HepG2 (cell line): Measurements from ENCODE around the gene GRIN3B. TPM values are rescaled to one million over a fixed set of nuclear protein-coding genes. Genes with fewer than 3 reads are reported as not detected.
A peak's percentile ranks its signal among the peaks of the same experiment; 100 is the strongest.

Experiments
- ATAC-seq: fragments of 200-7000 bp; cut with Tn5 transposase; 3 replicates; pipeline ENCODE4 v1.9.1; 2020; ENCODE audit warnings: mild to moderate bottlenecking, moderate library complexity
- BruUV-seq: library from RNA; stranded (reverse); fragments of 400-500 nt; replicated peaks from 2 replicates; lab custom pipeline; 2021; lab: Mats Ljungman, UMichigan
- CTCF ChIA-PET: fragments of 300-600 bp; formaldehyde crosslinking; extraction: SDS; loops from one replicate; lab custom pipeline; 2021; ENCODE audit warnings: low total read pairs, inconsistent platforms, low intra/inter-chr PET ratio; lab: Yijun Ruan, JAX
- POLR2A ChIA-PET: fragments of 350-600 bp; sonication (Branson Sonifier 250); formaldehyde crosslinking; loops from one replicate; lab custom pipeline; 2020; ENCODE audit warnings: antibody characterized with exemption, inconsistent platforms; lab: Yijun Ruan, JAX
- DNase-seq: peaks from one replicate; pipeline ENCODE4 v3.0.0-alpha.2; 2015; ENCODE audit warnings: low spot score
- FAIRE-seq: peaks from 3 replicates; lab custom pipeline; 2011; peaks lifted over from hg19 to GRCh38; lab: Jason Lieb, UNC
- H2AFZ ChIP-seq: one replicate; pipeline ENCODE4 v1.6.1; 2011; ENCODE audit warnings: low read length, inconsistent platforms
- H3K27ac ChIP-seq: fragments of 300-600 bp; 3 replicates; pipeline ENCODE4 v1.8.0; 2011; ENCODE audit warnings: mixed run types, mild to moderate bottlenecking, mixed read lengths, low read length, inconsistent platforms; ENCODE audit not compliant: insufficient read depth; ENCODE audit errors: extremely low read length
- H3K27me3 ChIP-seq, 2 experiments: fragments of 200-600 bp in 1 of 2; 2 replicates in 1 of 2; 3 replicates in 1 of 2; pipeline versions ENCODE4 v1.6.0 to v1.8.0; 2011; ENCODE audit warnings: low read length in 2 of 2, mild to moderate bottlenecking in 2 of 2, moderate library complexity in 2 of 2, inconsistent platforms in 1 of 2; ENCODE audit not compliant: insufficient read depth in 2 of 2, control insufficient read depth in 1 of 2
- H3K36me3 ChIP-seq, 2 experiments: fragments of 200-600 bp in 1 of 2; replicated peaks in 1 of 2; 2 replicates in 1 of 2; 3 replicates in 1 of 2; pipeline versions ENCODE4 v1.5.1 to v1.8.0; 2011; ENCODE audit warnings: low read length in 2 of 2, inconsistent platforms in 1 of 2; ENCODE audit not compliant: insufficient read depth in 2 of 2, control insufficient read depth in 1 of 2
- H3K4me1 ChIP-seq: 2 replicates; pipeline ENCODE4 v1.5.1; 2012; ENCODE audit warnings: low read length, inconsistent platforms; ENCODE audit not compliant: insufficient read depth
- H3K4me2 ChIP-seq: 2 replicates; pipeline ENCODE4 v1.6.0; 2011; ENCODE audit warnings: low read depth, low read length, inconsistent platforms
- H3K4me3 ChIP-seq, 3 experiments: fragments of 200-600 bp in 1 of 3; sonication (generic), shearing (Covaris generic) in 1 of 3; replicated peaks in 1 of 3; 2 replicates each; pipeline ENCODE4 v1.5.1; 2011 to 2016; ENCODE audit warnings: low read length in 3 of 3, inconsistent platforms in 2 of 3, low read depth in 2 of 3, mild to moderate bottlenecking in 2 of 3, control low read depth in 1 of 3, mixed read lengths in 1 of 3; ENCODE audit not compliant: insufficient read depth in 1 of 3
- H3K79me2 ChIP-seq: one replicate; pipeline ENCODE4 v1.6.1; 2011; ENCODE audit warnings: low read length, inconsistent platforms; ENCODE audit not compliant: insufficient read depth
- H3K9ac ChIP-seq: 2 replicates; pipeline ENCODE4 v1.6.0; 2011; ENCODE audit warnings: mild to moderate bottlenecking, low read depth, low read length, inconsistent platforms; ENCODE audit not compliant: insufficient read depth
- H3K9me3 ChIP-seq: 2 replicates; pipeline ENCODE4 v1.5.1; 2012; ENCODE audit warnings: mild to moderate bottlenecking, low read length
- H4K20me1 ChIP-seq: 2 replicates; pipeline ENCODE4 v1.6.0; 2011; ENCODE audit warnings: inconsistent platforms, mild to moderate bottlenecking, low read length, moderate library complexity; ENCODE audit not compliant: insufficient read depth
- AGO1 ChIP-seq: fragments of 200-400 bp; formaldehyde crosslinking; IDR thresholded peaks from 2 replicates; pipeline ENCODE4 v1.6.1; 2017; ENCODE audit warnings: mild to moderate bottlenecking, low read depth, low read length, moderate library complexity; ENCODE audit not compliant: poor library complexity, severe bottlenecking
- AGO2 ChIP-seq: fragments of 200-400 bp; formaldehyde crosslinking; optimal IDR thresholded peaks from 2 replicates; pipeline ENCODE3; 2017; ENCODE audit warnings: mild to moderate bottlenecking, low read depth, low read length, moderate library complexity
- CHCHD3 ChIP-seq: sonication (generic); formaldehyde crosslinking; IDR thresholded peaks from 2 replicates; pipeline ENCODE4 v1.8.0; 2022; ENCODE audit warnings: mild to moderate bottlenecking, missing genetic modification reagents, moderate library complexity
- HOXA3 ChIP-seq: sonication (generic); formaldehyde crosslinking; IDR thresholded peaks from 2 replicates; pipeline ENCODE4 v1.5.0; 2020; ENCODE audit warnings: missing genetic modification reagents
- NONO ChIP-seq, 2 experiments: fragments of 450-650 bp in 1 of 2; sonication (generic) in 1 of 2; formaldehyde crosslinking in 1 of 2; IDR thresholded peaks in 1 of 2; conservative IDR thresholded peaks in 1 of 2; 2 replicates each; pipeline versions ENCODE4 v1.6.1 to v1.8.0; 2017 to 2022; ENCODE audit warnings: mild to moderate bottlenecking in 1 of 2, missing genetic modification reagents in 1 of 2, moderate library complexity in 1 of 2
- RBFOX2 ChIP-seq: fragments of 200-400 bp; formaldehyde crosslinking; IDR thresholded peaks from 2 replicates; pipeline ENCODE4 v1.6.1; 2017; ENCODE audit warnings: low read depth, mild to moderate bottlenecking, low read length
- SALL2 ChIP-seq: sonication (generic); formaldehyde crosslinking; IDR thresholded peaks from 2 replicates; pipeline ENCODE4 v1.8.1; 2023; ENCODE audit warnings: mild to moderate bottlenecking, missing genetic modification reagents, inconsistent platforms
- ZMYM3 ChIP-seq: sonication (generic); formaldehyde crosslinking; IDR thresholded peaks from 2 replicates; pipeline ENCODE4 v1.5.1; 2020; ENCODE audit warnings: mild to moderate bottlenecking, missing genetic modification reagents
- ZNF317 ChIP-seq: sonication (generic); formaldehyde crosslinking; IDR thresholded peaks from 2 replicates; pipeline ENCODE4 v1.5.0; 2020; ENCODE audit warnings: mild to moderate bottlenecking, missing genetic modification reagents
- ZNF589 ChIP-seq: sonication (generic); formaldehyde crosslinking; conservative IDR thresholded peaks from 2 replicates; pipeline ENCODE4 v1.8.0; 2022; ENCODE audit warnings: mild to moderate bottlenecking, moderate library complexity, missing genetic modification reagents
- ZNF672 ChIP-seq: sonication (generic); formaldehyde crosslinking; IDR thresholded peaks from 2 replicates; pipeline ENCODE4 v1.8.1; 2022; ENCODE audit warnings: missing genetic modification reagents
- WGBS: methylation state at CpG from one replicate; pipeline ENCODE4 v1.1.6; 2017; ENCODE audit warnings: low lambda C conversion rate; 5-methylcytosine and 5-hydroxymethylcytosine counted together
- in situ Hi-C: cut with HindIII; loops from 2 replicates; pipeline ENCODE4 v1.10.0; 2017; ENCODE audit warnings: low pct_unique_long_range_greater_than_20kb; ENCODE audit not compliant: extremely low pct_ligation_motif_present
- intact Hi-C: fragments of 100-400 bp; cut with micrococcal nuclease; formaldehyde crosslinking; loops from one replicate; pipeline ENCODE4 v1.10.0; 2022; ENCODE audit not compliant: unreplicated experiment
- polyA plus RNA-seq, 8 experiments: library from polyadenylated mRNA; depleted of rRNA in 3 of 8; stranded (reverse) in 7 of 8; unstranded in 1 of 8; fragments of >200 nt; fragmentation: Illumina TruSeq in 4 of 8; extraction: Trizol in 4 of 8; gene quantifications; 2 replicates each; pipeline versions ENCODE4 v1.2.1 to v1.2.3, GENCODE V29; 2011 to 2016; ENCODE audit warnings: low read depth in 4 of 8, missing spikeins in 1 of 8, mixed read lengths in 1 of 8; ENCODE audit not compliant: insufficient read depth in 1 of 8
- total RNA-seq, 5 experiments: library from RNA; depleted of rRNA; stranded (reverse); fragments of >200 nt; fragmentation: Illumina TruSeq; extraction: Trizol; gene quantifications; 2 replicates each; pipeline ENCODE4 v1.2.3, GENCODE V29; 2016; ENCODE audit warnings: low read depth in 1 of 5
- TF ChIP-seq, protein P1 (sequence below): sonication (generic); formaldehyde crosslinking; IDR thresholded peaks from 2 replicates; pipeline ENCODE4 v1.9.0; 2022; ENCODE audit warnings: missing genetic modification reagents, mild to moderate bottlenecking, borderline replicate concordance

The GRIN3B gene
- total and polyA plus RNA-seq, 2 of the 13 experiments (the other 11 are each of a cell fraction or from before 2014, with no cell fraction given), result 0.07 to 0.20 TPM

GRCh38 chr19:993831-994393 lies 6.3 kb upstream of the GRIN3B start (continued):
- TF ChIP-seq, protein P1, sequence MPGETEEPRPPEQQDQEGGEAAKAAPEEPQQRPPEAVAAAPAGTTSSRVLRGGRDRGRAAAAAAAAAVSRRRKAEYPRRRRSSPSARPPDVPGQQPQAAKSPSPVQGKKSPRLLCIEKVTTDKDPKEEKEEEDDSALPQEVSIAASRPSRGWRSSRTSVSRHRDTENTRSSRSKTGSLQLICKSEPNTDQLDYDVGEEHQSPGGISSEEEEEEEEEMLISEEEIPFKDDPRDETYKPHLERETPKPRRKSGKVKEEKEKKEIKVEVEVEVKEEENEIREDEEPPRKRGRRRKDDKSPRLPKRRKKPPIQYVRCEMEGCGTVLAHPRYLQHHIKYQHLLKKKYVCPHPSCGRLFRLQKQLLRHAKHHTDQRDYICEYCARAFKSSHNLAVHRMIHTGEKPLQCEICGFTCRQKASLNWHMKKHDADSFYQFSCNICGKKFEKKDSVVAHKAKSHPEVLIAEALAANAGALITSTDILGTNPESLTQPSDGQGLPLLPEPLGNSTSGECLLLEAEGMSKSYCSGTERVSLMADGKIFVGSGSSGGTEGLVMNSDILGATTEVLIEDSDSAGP (CRISPR knock-in tag), result peak; percentile 46; the same call in 1 of the 2 replicates
- TF ChIP-seq AGO2 (peak; percentile 87), SALL2 (CRISPR knock-in tag) (no peak), ZNF672 (CRISPR knock-in tag) (0 out of 2 replicates have a peak, but pooled peaks have one; percentile 56), ZNF589 (peak; percentile 57; the same call in 1 of the 2 replicates), HOXA3 (CRISPR knock-in tag) (peak; percentile 12; the same call in 1 of the 2 replicates), AGO1 (peak; percentile 3), CHCHD3 (CRISPR knock-in tag) (0 out of 2 replicates have a peak, but pooled peaks have one; percentile 37), ZNF317 (CRISPR knock-in tag) (0 out of 2 replicates have a peak, but pooled peaks have one; percentile 1), NONO (IDR thresholded peaks at IDR 0.05) (no peak), NONO (CRISPR knock-in tag; conservative IDR thresholded peaks at IDR 0.05) (0 out of 2 replicates have a peak, but pooled peaks have one; percentile 75)

DNA sequence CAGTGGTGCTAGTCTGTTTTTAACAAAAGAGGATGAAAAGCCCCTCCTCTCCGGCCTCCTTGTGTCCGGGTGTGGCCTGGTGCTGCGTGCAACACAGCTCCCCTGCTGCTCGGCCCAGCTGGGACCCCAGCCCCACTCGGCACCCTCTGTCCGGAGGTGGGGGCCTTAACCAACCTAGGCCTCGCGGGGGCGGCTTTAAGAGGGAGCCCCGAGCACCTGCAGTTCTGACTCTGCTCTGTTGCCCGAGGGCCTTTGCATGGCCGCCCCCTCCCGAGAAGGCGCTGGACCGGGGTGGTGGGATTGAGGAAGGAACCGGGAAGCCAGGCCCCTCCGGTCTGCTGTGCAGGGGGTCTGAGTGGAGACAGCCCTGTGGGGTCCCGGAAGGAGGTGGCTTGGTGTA lies 5.7 kb upstream of the GRIN3B start:
- DNase-seq (no peak), ATAC-seq (no peak), FAIRE-seq (no peak)
- in situ Hi-C loops (no loop called here), intact Hi-C loops (loop anchor here (10.0 kb wide), 1 partner anchor 210 kb away; no protein-coding TSS in a partner anchor)
- Histone ChIP-seq H3K4me1 (peaks cover 43% of the 10 kb centered on the region), H3K4me3 (no peak overlapping the region), H3K27ac (no peak overlapping the region), H2AFZ (no peak overlapping the region), H4K20me1 (peaks cover 6% of the 10 kb centered on the region; the same call in 1 of the 2 replicates), H3K27me3 (peaks cover 0 to 13% of the 10 kb centered on the region in 2 experiments; a peak in 4 of 5 replicates), H3K36me3 (peaks cover 7 to 18% of the 10 kb centered on the region in 2 experiments; a peak in 3 of 5 replicates), H3K9ac (no peak overlapping the region), H3K79me2 (no peaks in the 10 kb centered on the region), H3K9me3 (no peaks in the 10 kb centered on the region), H3K4me2 (no peak overlapping the region)
- BruUV-seq, result no TSS peak
- ChIA-PET POLR2A (interaction anchor here (2.2 kb wide), 1 partner anchor 10 kb away, joined by 14 read pairs; the partner anchor contains the start of gene WDR18), CTCF (no interaction called here)
- TF ChIP-seq AGO1, result peak; percentile 11
- TF ChIP-seq ZMYM3 (CRISPR knock-in tag), result no peak
- TF ChIP-seq RBFOX2, result peak; percentile 15; the same call in 1 of the 2 replicates
- 98% methylated on average over 8 of the region's 18 CpGs for WGBS
